Ishikawa (cell line): ENCODE data around the gene HMG20A.

Experiments
- CEBPB ChIP-seq: IDR thresholded peaks from 2 replicates; pipeline ENCODE4 v1.6.1; 2012
- CREB1 ChIP-seq: IDR thresholded peaks from 2 replicates; pipeline ENCODE4 v1.6.1; 2012; ENCODE audit warnings: low read depth
- EGR1 ChIP-seq: IDR thresholded peaks from 2 replicates; pipeline ENCODE4 v1.6.1; 2012
- EP300 ChIP-seq: IDR thresholded peaks from 2 replicates; pipeline ENCODE4 v1.6.1; 2012; ENCODE audit warnings: borderline replicate concordance
- MAX ChIP-seq: IDR thresholded peaks from 2 replicates; pipeline ENCODE4 v1.6.1; 2012
- NFIC ChIP-seq: IDR thresholded peaks from 2 replicates; pipeline ENCODE4 v1.6.1; 2012
- RAD21 ChIP-seq: IDR thresholded peaks from 2 replicates; pipeline ENCODE4 v1.6.1; 2012; ENCODE audit warnings: low read depth
- REST ChIP-seq: IDR thresholded peaks from 2 replicates; pipeline ENCODE4 v1.6.1; 2012; ENCODE audit warnings: low read depth, mild to moderate bottlenecking
- TCF12 ChIP-seq: IDR thresholded peaks from 2 replicates; pipeline ENCODE4 v1.6.1; 2012; ENCODE audit warnings: low read depth
- USF1 ChIP-seq: IDR thresholded peaks from 2 replicates; pipeline ENCODE4 v1.6.1; 2012

- no peak for TF ChIP-seq RAD21
- TF ChIP-seq REST, result no peak
- TF ChIP-seq CEBPB, result no peak
- no peak for TF ChIP-seq MAX
- no peak for TF ChIP-seq NFIC
- TF ChIP-seq USF1, result no peak
- TF ChIP-seq EP300, result no peak
- no peak for TF ChIP-seq TCF12
- TF ChIP-seq EGR1, result no peak
- no peak for TF ChIP-seq CREB1
Measured at GRCh38 chr15:77440378-77440999, 19.8 kb downstream of the HMG20A start.
